ENCODE results near the gene TMEM255B.

Gene TMEM255B

DNA sequence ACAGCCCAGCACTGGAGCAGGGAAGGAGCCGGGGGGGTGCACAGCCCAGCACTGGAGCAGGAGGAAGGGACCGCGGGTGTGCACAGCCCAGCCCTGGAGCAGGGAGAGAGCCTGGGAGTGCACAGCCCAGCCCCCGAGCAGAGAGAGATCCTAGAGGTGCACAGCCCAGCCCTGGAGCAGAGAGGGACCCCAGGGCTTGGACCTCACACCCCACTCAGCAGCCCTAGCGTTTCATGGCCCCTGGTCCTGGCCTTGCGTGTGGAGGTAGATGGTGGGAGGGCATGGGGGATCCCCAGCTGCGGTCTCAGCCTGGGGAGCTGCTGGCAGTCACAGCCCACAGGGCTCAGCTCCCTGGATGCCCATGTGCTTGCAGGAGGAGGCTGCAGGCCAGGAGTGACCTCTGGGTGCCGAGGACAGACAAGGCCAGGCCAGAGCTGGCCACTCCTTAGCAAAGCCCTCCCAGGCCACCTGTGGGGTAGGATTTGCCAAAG is 79.7 kb downstream of the TMEM255B start:
- DNase-seq: no peak

DNA sequence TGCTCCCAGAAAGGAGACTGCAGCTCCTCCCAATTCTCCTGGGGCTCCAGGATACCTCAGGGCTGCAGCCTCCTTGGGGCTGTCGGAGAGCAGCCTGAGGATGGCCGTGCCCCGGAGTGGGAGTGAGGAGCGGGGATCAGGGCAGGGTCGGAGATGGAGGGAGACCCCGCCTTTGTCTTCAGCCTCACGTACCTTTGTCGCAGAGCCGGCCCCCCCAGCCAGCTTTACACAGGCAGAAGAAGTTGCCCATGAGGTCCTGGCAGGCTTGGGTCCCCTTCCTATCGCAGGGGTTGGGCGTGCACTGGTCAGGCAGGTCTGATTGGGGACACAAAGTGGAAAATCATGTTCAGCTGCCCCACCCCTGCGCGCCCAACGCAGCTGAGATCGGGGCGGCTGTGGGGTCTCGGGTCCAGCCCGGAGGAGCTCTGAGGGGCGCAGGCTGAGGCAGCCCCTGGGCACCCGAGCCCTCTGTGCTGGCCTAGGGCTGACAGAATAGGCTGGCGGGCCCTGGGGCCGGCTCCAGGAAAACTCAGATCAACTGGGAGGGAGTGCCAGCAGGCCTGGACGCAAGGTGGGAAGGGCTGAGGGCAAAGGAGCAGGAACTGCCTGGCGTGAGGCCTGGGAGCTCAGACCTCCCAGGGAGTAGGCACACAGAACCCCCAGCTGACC is 80.6 kb downstream of the TMEM255B start:
- DNase-seq: no peak

DNA sequence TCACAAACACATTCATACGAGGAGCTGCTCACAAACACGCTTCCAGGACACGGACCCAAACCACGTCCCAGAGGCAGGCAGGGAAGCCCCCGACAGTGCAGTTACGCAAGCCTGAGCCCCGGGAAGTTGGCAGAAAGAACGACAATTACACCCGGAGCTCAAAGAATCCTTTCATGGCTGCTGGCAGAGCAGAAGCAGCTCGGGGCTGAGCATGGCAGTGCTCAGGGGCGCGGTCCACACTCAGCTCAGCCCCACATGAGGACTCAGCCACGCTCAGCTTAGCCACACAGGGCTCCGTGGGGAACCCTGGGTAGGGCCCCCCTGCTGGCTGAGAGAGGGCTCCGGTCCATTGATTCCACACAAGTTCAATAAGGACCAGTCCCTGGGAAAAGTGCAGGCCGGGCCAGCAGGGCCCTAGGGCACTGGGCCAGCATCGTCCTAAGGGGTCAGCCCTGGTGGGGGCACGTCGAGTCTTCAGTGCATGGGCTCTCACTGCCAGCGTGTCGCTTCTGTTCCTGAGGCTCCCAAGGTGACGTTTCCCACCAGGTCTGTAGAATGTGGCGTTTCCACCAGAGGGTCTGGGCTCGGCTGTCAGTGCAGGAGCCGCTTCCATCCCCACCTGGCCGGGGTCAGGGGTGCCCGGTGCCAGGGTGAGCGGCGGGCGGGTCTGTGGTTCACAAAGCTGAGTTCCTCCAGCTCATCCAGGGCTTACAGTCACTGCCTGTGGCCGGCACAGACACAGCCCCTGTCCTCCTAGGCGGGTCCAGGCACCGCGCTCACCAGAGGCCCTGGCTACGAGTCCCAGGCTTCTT is 81.7 kb downstream of the TMEM255B start:
- DNase-seq: no peak

DNA sequence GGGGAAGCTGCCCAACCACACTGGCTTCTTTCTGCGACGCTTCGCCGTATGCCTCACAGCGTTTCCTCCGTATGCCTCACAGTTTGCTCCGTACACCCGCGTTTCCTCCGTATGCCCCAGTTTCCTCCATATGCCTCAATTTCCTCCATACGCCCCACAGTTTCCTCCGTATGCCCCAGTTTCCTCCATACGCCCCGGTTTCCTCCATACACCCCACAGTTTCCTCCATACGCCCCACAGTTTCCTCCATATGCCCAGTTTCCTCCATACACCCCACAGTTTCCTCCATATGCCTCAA is 82.3 kb downstream of the TMEM255B start:
- DNase-seq: no peak

DNA sequence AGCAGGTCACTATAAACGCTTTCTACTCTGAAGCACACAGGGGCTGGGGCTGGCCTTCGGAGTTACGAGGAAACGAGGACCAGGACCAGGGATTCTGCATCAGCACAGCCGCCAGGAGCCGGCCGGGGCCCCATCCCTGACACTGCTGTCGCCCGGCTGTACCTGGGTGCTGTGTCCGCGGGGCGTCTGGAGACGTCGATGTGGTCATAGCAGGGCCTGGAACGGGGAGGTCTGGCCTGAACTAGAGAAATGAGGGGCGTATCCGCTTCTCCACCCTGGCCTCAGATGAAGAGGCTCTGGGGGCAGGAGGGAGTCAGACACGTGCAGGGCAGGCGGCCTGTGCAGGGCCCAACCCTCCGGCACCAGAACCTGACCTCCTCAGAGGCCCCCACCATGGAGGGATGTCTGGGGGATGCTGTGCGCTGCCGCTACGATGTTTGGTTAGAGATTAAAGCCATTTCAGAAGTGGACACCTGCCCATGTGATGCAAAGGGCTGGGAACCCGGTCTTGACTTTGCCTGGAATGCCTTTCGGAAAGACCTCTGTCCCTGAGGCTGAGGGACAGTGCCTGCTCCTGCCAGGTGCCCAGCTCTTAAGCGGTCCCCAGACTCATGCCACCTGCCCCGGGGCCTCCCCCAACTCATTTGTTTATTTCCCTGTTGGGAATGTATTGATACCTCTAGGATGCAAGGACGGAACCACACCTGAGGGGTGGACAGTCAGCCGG is 83.5 kb downstream of the TMEM255B start:
- DNase-seq: no peak

DNA sequence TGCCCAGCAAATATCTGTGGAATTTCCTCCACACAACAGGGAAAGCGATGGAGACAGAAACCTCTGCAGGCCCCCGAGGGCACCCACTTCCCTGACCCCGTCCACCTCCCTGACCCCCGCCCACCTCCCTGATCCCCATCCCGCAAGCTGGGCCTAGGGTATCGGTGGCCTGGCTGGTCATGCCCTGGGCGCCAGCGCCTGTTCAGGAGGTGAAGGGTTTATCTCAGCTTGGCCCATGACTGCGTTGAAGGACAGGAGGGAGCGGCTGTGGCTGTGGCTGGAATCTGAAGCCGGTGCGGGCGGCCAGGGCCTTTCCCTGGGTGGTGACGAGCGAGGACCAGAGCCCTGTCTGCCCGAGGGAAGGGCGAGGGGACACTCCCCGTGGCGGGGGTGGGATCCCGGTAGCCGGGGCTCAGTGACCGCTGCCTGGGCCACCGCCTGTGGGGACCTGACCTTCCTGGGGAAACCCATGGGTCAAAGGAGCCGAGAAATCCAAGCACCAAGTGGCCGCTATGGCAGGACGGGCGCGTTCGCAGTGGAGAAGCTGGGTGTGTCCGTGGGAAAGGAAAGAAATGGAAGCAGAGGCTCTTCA is 84.1 kb downstream of the TMEM255B start:
- no peak for DNase-seq

DNA sequence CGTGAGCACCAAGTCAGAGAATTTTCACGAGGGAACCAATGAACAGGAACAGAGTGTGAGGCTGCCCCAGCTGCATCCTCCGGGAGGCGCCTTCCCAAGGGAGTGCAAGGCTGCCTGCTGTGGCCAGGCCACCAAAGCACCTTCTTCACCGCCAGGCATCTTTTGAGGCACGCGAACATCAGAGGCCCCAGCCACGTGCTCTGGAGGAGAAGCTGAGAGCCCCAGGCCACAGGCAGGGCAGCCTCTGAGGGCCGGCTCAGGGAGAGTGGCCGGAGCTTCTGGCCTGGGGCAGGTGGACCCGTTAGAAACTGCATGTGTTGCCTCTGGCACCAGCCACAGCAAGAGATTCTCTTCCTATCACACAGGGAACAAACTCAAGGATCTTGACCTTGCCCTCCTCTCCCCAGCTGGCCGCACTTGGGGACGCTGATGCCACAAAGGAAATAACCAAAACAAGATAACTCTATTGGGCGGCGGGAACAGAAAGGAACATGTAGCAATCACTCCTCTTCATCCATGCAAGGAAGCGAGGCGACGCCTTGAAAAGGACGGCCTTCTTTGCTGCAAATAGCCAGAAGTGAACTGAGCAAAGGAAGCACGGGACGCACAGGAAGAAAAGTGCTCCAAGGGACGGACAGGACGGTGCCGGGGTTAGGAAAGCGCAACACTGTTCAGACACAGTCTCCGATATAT is 85.0 kb downstream of the TMEM255B start:
- DNase-seq: no peak

DNA sequence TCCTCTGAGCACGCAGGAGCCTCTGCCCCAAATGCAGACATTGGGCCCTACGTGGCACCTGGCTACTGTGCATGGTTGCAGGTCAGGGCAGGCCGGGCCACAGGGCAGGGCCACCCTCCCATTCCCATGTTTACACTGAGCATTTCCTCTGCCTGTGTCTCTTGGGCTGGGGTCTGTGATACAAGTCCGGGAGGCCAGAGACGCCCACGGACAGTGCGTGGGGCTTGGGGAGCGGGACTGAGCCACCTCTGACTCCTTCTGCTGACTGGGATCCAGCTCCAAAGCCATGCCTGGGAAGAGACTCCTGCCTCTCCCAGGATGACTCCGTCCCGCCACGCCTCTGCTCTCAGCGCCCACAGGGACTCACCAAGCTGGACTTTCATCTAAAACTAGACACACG is 86.0 kb downstream of the TMEM255B start:
- no peak for DNase-seq

DNA sequence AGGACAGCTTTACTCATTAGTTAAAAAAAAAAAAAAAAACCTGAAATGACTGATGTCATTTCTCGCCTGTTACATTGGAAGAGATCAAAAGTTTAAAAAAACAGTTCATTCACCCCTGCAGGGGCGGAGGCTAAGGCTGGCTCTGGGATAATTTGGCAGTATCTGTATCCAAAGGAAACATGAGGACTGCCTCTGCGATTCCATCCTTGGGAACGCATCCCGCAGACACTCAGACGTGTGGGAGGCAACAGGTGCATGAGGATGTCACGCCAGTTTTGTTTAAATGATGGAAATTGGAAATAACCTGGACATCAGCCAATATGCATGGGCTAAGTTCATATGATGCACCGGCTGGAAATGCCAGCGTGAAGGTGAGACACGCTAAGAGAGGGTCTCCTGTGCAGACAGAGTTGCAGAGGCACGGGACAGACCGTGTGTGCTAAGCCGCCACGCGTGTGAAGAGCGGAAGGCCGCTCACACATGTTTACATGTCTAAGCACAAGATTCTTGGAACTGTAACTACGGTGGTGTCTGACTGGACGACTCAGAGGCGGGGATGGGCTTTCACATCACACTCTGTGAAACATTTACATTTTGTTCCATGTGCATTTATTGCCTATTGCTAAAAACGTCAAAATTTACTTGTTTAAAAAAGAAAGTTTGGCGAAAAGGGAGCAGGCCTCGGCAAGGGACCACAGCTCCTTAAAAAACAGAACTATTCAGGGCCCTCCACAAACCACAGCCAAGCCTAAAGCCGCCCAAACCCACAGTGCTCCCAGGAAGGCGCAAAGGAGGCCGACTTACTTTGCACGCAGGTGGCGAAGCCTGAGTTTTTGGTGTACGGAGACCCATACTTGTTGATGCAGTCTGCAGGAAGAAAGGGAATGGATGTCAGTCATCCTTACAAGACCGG is 87.0 kb downstream of the TMEM255B start:
- no peak for DNase-seq

DNA sequence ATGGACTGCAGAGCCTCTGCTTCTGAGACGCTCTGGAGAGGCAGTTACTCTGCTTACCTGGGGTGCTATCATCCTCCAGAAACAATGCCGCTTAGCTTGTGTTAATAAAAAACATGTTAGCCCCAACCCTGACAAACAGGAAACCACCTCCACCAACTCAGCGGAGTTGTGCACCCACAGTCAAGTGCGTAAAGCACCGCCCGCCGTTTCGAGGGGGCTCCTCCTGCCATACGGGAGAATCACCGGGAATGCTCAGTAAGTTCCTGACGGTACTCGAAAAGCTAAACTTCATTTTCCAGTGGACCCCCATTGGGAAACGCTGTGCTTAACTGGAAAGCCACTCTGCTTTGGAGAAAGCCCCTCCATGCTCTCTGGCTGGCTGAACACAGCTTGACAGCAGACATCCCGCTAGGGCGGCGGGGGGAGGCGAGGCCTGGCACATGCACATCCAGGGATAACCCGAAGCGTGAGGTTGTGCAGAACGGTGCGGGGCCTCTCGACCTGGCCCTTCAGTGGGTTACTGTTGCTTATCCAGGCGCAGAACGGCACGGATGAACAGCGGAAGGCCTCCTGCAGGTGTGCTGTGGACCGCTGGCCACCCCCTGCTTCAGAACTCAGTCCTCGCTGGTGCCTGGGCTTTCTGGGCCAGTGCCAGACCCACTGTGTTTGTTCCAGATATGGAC is 87.8 kb downstream of the TMEM255B start:
- DNase-seq: no peak

DNA sequence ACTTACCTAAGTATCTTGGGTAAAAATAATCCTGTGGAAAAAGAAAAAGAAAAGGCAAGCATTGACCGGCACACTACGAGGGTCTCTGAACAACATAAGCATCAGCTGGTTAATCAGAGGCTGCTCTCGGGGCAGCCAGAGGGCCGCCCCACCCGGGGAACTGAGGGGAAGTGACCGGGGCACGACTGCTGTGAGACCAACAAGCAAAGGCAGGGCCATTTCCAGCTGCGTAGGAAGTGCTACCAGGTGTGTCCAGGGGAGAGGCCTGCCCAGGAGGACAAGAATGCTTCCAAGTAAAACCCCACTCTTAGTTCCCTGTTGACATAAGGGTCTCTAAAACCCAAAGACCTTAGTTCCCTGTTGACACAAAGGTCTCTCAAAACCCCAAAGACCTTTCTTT is 89.0 kb downstream of the TMEM255B start:
- DNase-seq: no peak

DNA sequence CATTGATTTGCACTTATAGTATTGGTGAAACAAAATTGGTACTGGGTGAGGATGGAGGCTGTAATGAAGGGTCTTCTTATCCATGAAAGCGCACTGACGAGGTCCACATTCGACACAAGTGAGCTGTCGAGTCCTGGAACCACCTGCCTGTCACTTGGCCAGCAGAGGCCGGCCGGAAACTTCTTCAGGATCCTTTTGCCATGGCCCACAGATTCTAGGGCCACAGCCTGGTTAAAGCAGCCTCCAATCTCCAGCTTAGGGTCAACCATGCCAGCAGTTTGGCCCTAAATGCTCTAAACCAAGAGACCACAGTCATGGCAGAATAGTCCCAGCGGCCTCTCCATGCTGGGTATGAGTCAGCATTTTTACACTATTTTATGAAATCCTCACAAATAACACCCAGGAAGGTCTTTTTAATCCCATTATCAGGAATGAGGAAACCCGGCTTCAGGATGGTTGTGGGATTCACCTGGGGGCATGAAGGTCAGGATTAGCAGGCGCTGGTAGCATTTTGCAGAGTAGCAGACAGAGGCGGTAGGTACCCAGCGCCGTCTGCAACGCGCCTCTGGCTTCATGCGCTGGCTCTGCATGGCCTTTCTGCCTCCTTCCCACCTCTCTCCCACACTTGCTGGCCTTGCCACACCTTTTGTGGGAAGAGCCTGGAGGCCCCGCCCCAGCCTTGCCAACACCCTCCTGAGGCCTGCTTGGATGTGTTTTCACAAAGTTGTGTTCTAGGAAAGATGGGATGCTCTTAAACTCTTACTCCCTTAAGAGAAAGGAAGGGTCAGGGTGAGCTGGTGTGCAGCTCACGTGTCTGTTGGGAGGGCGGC is 89.6 kb downstream of the TMEM255B start:
- no peak for DNase-seq

DNA sequence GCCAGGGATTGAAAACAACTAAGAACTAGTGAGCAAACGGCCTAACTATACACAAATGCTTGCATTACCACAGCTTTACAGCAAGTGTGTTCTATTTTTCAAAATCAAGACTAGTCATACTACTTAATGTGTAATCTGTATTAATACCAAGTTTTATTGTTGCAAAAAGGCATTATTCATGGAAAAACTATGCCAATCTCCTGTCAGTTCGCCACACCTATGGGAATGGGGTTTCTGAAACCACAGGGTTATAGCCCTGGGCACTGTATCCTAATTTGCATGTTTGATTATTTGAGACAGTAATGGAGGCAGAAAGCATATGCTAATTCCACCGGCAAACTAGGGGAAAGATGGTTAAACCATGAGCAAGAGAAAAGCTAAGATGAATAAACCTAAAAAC is 90.5 kb downstream of the TMEM255B start:
- DNase-seq: no peak

DNA sequence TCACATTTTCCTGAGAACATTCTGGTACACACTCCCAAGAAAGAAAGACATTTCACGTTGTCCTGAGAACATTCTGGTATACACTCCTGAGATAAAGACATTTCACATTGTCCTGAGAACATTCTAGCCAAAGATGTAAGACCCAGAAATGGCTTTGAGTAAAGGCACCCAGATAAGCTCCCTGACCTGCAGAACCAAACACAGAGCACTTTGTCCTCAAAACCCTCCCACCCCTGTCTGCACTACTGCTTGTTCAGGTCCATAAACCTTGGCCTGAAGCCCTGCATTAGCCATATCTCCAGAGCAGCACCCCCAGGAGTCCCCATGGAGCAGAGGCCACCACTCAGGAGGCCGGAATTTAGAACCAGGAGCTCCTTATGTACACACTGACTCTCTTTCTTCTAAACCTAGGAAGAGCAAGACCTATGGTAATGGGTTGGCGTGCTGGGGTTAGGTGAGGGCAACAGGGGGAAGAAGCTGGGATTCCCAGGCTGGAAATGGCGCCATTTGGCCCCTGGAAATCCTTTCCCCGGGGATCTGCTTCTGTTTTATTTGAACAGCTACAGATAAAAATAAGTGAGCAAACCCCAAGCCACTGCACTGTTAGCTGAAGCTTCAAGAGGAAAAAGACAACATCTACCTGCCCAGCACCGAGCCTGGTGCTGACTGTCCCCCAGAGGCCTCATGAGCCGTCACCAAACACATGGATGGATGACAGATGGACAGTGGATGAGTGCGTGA is 91.1 kb downstream of the TMEM255B start:
- DNase-seq: no peak

DNA sequence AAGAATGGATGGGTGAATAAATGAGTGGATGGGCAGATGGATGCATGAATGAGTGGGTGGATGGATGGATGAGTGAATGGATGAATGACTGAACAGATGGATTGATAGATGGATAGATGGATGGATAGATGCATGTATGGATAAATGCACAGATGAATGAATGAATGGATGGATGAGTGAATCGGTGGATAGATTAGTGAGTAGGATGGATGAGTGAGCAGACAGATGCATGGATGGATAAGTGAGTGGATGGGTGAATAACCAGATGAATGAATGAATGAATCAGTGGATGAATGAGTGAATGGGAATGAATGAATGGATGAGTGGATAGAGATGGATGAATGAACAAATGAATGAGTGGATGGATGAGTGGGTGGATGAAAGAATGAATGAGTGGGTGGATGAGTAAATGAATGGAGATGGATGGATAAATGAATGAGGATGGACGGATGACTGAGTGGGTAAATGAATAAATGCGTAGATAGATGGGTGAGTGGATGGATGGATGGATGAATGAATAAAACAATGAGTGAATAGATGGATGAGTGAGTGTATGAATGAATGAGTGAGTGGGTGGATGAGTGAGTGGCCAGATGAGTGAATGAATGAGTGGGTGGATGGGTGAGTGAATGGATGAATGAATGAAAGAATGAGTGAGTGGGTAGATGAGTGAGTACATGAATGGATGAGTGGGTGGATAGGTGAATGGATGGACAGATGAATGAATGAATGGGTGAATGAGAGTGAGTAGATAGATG is 91.9 kb downstream of the TMEM255B start:
- DNase-seq: no peak

DNA sequence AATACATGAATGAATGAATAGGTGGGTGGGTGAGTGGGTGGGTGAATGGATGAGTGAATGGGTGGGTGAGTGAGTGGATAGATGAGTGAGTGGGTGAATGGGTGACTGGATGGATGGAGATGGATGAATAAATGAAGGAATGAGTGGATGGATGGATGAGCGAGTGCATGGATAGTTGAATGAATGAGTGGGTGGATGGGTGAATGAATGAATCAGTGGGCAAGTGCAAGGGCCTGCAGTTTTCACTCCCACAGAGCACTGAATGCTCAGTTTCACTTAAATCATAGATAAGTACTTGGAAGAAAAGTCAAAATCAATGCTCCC is 92.4 kb downstream of the TMEM255B start:
- no peak for DNase-seq

DNA sequence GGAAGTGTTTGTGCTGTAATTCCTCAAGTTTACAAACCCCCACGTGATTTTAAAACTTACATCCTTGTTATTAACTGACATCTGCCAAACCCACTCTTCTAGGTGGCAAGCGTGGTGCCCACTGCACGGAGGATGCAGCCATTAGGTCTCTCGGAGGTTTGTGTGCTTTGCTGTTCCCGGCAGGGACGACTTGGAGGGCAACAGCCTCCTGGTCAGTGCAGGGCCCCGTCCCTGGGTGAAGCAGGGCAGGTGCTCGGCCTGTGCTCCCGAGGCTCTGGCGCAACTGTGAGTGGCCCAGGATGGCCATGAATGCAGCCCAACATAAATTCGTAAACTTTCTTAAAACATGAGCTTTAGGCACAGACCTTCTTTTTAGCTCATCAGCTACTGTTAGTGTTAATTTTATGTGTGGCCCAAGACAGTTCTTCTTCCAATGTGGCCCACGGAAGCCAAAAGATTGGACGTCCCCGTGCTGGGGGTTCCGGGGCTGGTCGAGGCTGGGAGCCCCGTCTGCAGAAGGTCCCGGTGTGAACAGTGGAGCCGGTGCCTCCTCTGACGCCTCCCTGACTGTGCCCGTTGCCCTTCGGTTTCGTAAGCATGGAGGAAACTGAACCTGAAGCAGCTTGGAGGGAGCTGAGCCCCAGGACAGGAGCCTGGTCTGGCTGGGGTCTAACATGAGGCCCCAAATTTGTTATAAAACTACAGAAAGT is 93.0 kb downstream of the TMEM255B start:
- DNase-seq: no peak

Data from suppressor macrophage treated with lipopolysaccharide for 4 hours (primary cell).